ENCODE data around the gene LMNA.
"Not testable (repeated sequence)": the region's sequence is repeated elsewhere in the genome, so short reads cannot be mapped to it uniquely, and the experiment has no call there.

LMNA gene

GRCh38 chr1:156164125-156164831, 49.8 kb downstream of the LMNA start:
- DNase-seq: no peak

- DNase-seq: no peak
Measured at GRCh38 chr1:156165083-156165482, 50.6 kb downstream of the LMNA start.

- DNase-seq: no peak
Measured at GRCh38 chr1:156167536-156167935, 53.0 kb downstream of the LMNA start.

GRCh38 chr1:156172696-156173470, 58.4 kb downstream of the LMNA start:
- DNase-seq: no peak

GRCh38 chr1:156176610-156177210, 62.2 kb downstream of the LMNA start:
- DNase-seq: no peak

- no peak for DNase-seq
Measured at GRCh38 chr1:156177919-156178654, 63.6 kb downstream of the LMNA start.

GRCh38 chr1:156180471-156180870, 66.0 kb downstream of the LMNA start:
- DNase-seq: no peak

- not testable (repeated sequence) for DNase-seq
Measured at GRCh38 chr1:156181391-156181924, 66.9 kb downstream of the LMNA start.

GRCh38 chr1:156182010-156182779, 67.7 kb downstream of the LMNA start:
- not testable (repeated sequence) for DNase-seq

- not testable (repeated sequence) for DNase-seq
Measured at GRCh38 chr1:156186347-156187177, 72.1 kb downstream of the LMNA start.

Data from NCI-H345 (cell line).